ENCODE measurements around the gene IBA57. TPM values are rescaled to one million over a fixed set of nuclear protein-coding genes. Genes with fewer than 3 reads are reported as not detected.

Gene IBA57
- total and polyA plus RNA-seq, 2 of the 8 experiments (the other 6 are each of a cell fraction or from before 2014, with no cell fraction given): 2.6 to 5.9 TPM

GRCh38 chr1:228165372-228166169 is at the start of gene IBA57 (continued):
- TF ChIP-seq CHD7 (IDR thresholded peaks at IDR 0.05; ENCODE audit: insufficient replicate concordance, low read length): no peak
- peak; percentile 99 for TF ChIP-seq TAF1 (IDR thresholded peaks at IDR 0.05; ENCODE audit: low read depth, low read length)
- peak; percentile 89; the same call in 1 of the 2 replicates for TF ChIP-seq SP4 (IDR thresholded peaks at IDR 0.05; ENCODE audit: low read length)
- no peak for TF ChIP-seq CEBPB (IDR thresholded peaks at IDR 0.05; ENCODE audit: low read depth, low read length)
- no peak for TF ChIP-seq NANOG (IDR thresholded peaks at IDR 0.05; ENCODE audit: insufficient read depth, low read depth, low read length, poor library complexity, severe bottlenecking)
- TF ChIP-seq RNF2 (IDR thresholded peaks at IDR 0.05; ENCODE audit: borderline replicate concordance, low read depth, low read length, missing control alignments, poor library complexity, severe bottlenecking): no peak
- TF ChIP-seq CREB1 (IDR thresholded peaks at IDR 0.05): peak; percentile 93
- peak; percentile 31; the same call in 1 of the 2 replicates for TF ChIP-seq FOSL1 (IDR thresholded peaks at IDR 0.05; ENCODE audit: insufficient read depth, low read depth, low read length)
- peak; percentile 98 for TF ChIP-seq TAF7 (optimal IDR thresholded peaks at IDR 0.05; ENCODE audit: borderline replicate concordance, low read depth, low read length)
- no peak for TF ChIP-seq POU5F1 (IDR thresholded peaks at IDR 0.05; ENCODE audit: low read depth, low read length)
